Epithelial cell of proximal tubule (primary cell): ENCODE data around the gene SPDYE4. TPM values are rescaled to one million over a fixed set of nuclear protein-coding genes. Genes with fewer than 3 reads are reported as not detected.

Experiments used
- DNase-seq: peaks from one replicate; pipeline ENCODE4 v3.0.0-alpha.2; 2011; ENCODE audit warnings: low read depth
- H3K4me3 ChIP-seq: 2 replicates; pipeline ENCODE4 v1.5.1; 2011; ENCODE audit warnings: low read depth, mild to moderate bottlenecking, low read length
- CTCF ChIP-seq: conservative IDR thresholded peaks from 2 replicates; pipeline ENCODE4 v1.5.1; 2012; ENCODE audit warnings: low read depth, mild to moderate bottlenecking, low read length
- total RNA-seq: library from RNA; depleted of rRNA; stranded (reverse); fragments of >200 nt; gene quantifications from 2 replicates; pipeline ENCODE4 v1.2.3, GENCODE V29; 2015

SPDYE4 gene
- total RNA-seq, 1 donor from 2014 or later, result not detected

- no peak overlapping the region for H3K4me3 ChIP-seq
- no peak for TF ChIP-seq CTCF
- no peak for DNase-seq
Observed at GRCh38 chr17:8713315-8713714, 45.0 kb downstream of the SPDYE4 start.

GRCh38 chr17:8712698-8713097 is 45.6 kb downstream of the SPDYE4 start:
- no peak overlapping the region for H3K4me3 ChIP-seq
- no peak for DNase-seq
- TF ChIP-seq CTCF, result no peak

GRCh38 chr17:8711291-8711690 is 47.1 kb downstream of the SPDYE4 start:
- TF ChIP-seq CTCF, result no peak
- DNase-seq, result no peak
- H3K4me3 ChIP-seq, result no peak overlapping the region

GRCh38 chr17:8710813-8711212 is 47.5 kb downstream of the SPDYE4 start:
- no peak overlapping the region for H3K4me3 ChIP-seq
- no peak for DNase-seq
- no peak for TF ChIP-seq CTCF

GRCh38 chr17:8709006-8709405 is 49.3 kb downstream of the SPDYE4 start:
- no peak overlapping the region for H3K4me3 ChIP-seq
- TF ChIP-seq CTCF, result no peak
- DNase-seq, result no peak

- no peak for DNase-seq
- TF ChIP-seq CTCF, result no peak
- no peak overlapping the region for H3K4me3 ChIP-seq
Observed at GRCh38 chr17:8708025-8708461, 50.3 kb downstream of the SPDYE4 start.

GRCh38 chr17:8707332-8708024 is 50.9 kb downstream of the SPDYE4 start:
- no peak overlapping the region for H3K4me3 ChIP-seq
- DNase-seq, result no peak
- no peak for TF ChIP-seq CTCF
